Measurements from ENCODE around the gene STX8.

DNA sequence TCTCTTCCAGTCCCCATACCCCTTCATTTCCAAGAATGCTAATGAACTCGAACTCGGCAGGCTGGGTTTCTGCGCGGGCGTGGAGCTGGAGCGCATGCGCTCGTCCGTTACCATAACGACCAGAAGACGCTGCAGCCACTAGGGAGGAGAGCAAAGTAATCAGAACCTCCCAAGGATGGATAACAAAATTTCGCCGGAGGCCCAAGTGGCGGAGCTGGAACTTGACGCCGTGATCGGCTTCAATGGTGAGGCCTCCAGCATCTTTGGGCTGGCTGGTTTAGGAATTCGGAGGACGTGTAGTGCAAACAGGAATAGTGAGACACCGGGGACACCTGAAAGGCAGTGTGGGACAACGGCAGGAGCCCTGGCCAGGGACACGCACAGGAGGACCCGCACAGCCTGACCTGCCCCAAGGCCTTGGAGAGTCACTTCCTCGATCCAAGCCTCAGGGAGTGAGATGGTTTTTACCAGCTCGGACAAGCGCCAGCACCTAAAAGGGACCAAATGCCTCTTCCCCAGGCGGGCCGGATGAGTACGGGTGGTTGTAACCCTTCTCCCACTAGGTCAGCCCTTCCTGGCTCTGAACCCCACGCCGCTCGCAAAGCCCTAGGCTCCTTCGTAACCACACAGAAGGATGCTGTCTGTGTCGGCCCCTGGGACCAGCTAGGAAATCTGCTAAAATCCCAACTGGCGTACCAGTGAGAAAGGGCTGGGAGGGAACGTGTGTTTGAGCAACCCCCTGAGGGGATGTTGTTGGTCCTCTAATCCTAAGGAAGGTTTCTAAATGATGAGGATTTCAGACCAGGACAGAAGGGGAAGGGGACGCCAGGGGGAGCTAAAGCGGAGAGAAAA, 1.1 kb upstream of the STX8 start, which contains the start of gene CFAP52:
- TF ChIP-seq, protein P1, sequence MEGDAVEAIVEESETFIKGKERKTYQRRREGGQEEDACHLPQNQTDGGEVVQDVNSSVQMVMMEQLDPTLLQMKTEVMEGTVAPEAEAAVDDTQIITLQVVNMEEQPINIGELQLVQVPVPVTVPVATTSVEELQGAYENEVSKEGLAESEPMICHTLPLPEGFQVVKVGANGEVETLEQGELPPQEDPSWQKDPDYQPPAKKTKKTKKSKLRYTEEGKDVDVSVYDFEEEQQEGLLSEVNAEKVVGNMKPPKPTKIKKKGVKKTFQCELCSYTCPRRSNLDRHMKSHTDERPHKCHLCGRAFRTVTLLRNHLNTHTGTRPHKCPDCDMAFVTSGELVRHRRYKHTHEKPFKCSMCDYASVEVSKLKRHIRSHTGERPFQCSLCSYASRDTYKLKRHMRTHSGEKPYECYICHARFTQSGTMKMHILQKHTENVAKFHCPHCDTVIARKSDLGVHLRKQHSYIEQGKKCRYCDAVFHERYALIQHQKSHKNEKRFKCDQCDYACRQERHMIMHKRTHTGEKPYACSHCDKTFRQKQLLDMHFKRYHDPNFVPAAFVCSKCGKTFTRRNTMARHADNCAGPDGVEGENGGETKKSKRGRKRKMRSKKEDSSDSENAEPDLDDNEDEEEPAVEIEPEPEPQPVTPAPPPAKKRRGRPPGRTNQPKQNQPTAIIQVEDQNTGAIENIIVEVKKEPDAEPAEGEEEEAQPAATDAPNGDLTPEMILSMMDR (IDR thresholded peaks at IDR 0.05): peak; percentile 51 to 72 (median 61)
- no peak for TF ChIP-seq POLR2A (IDR thresholded peaks at IDR 0.05)
